Measurements from ENCODE around the gene ADD1.

Gene ADD1

GRCh38 chr4:2866160-2866861 is 22.7 kb downstream of the ADD1 start:
- CTCF ChIA-PET: interaction anchor here (1.2 to 1.8 kb wide), 4 partner anchors 13 to 108 kb away, joined by 3 to 7 read pairs (median 4); no protein-coding TSS in a partner anchor
- no peak for TF ChIP-seq CTCF (IDR thresholded peaks at IDR 0.05; ENCODE audit: control extremely low read depth, extremely low read depth, low read depth, missing control alignments)
- POLR2A ChIA-PET: no interaction called here
- DNase-seq (ENCODE audit: extremely low spot score): no peak

GRCh38 chr4:2866891-2867290 is 23.2 kb downstream of the ADD1 start:
- no peak for DNase-seq (ENCODE audit: extremely low spot score)
- ChIA-PET POLR2A (no interaction called here), CTCF (interaction anchor here (1.2 to 1.8 kb wide), 5 partner anchors 13 to 109 kb away, joined by 3 to 7 read pairs (median 4); no protein-coding TSS in a partner anchor)
- no peak for TF ChIP-seq CTCF (IDR thresholded peaks at IDR 0.05; ENCODE audit: control extremely low read depth, extremely low read depth, low read depth, missing control alignments)

GRCh38 chr4:2867758-2868491 is 24.3 kb downstream of the ADD1 start:
- DNase-seq (ENCODE audit: extremely low spot score): no peak
- ChIA-PET CTCF (interaction anchor here (1.2 to 1.8 kb wide), 3 partner anchors 12 to 29 kb away, joined by 3 to 4 read pairs (median 4); no protein-coding TSS in a partner anchor), POLR2A (no interaction called here)
- TF ChIP-seq CTCF (IDR thresholded peaks at IDR 0.05; ENCODE audit: control extremely low read depth, extremely low read depth, low read depth, missing control alignments): no peak

GRCh38 chr4:2868877-2869487 is 25.3 kb downstream of the ADD1 start:
- TF ChIP-seq CTCF (IDR thresholded peaks at IDR 0.05; ENCODE audit: control extremely low read depth, extremely low read depth, low read depth, missing control alignments): no peak
- POLR2A ChIA-PET: no interaction called here
- CTCF ChIA-PET: no interaction called here
- no peak for DNase-seq (ENCODE audit: extremely low spot score)

- CTCF ChIA-PET: interaction anchor here (1.0 kb wide), 1 partner anchor 9 kb away, joined by 5 read pairs; no protein-coding TSS in a partner anchor
- POLR2A ChIA-PET: no interaction called here
- no peak for TF ChIP-seq CTCF (IDR thresholded peaks at IDR 0.05; ENCODE audit: control extremely low read depth, extremely low read depth, low read depth, missing control alignments)
- DNase-seq (ENCODE audit: extremely low spot score): no peak
Measured at GRCh38 chr4:2869659-2870058, 26.0 kb downstream of the ADD1 start.

- DNase-seq (ENCODE audit: extremely low spot score): no peak
- ChIA-PET CTCF (interaction anchor here (1.0 kb wide), 1 partner anchor 9 kb away, joined by 5 read pairs; no protein-coding TSS in a partner anchor), POLR2A (no interaction called here)
- no peak for TF ChIP-seq CTCF (IDR thresholded peaks at IDR 0.05; ENCODE audit: control extremely low read depth, extremely low read depth, low read depth, missing control alignments)
Measured at GRCh38 chr4:2870082-2870481, 26.4 kb downstream of the ADD1 start.

All from GM10248 (cell line).